ENCODE data around the gene RHOBTB1.

RHOBTB1 gene

DNA sequence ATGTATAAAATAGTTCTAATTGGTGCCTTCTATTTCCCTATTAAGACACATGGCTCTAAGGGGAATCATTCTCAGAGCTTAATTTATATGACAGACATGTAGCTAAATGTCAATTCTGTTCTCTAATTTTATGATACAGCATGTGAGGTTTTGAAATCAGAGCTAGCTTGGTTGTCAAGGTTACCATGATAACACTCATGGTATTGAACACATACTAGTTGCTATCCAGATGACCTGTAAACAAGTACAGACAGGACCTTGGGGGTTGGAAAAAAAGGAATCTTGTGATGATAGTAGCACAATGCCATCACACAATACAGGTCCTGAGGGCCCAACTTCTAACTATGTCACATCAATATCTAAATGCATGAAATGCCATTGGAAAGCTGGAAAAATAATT is 49.2 kb downstream of the RHOBTB1 start:
- no peak overlapping the region for H3K4me3 ChIP-seq (replicated peaks in 1 of 2; ENCODE audit: low read depth in 2 of 2, low read length in 2 of 2)
- peak; percentile 32 to 57 for DNase-seq (ENCODE audit: low read depth in 2 of 2)
- TF ChIP-seq, protein P1, sequence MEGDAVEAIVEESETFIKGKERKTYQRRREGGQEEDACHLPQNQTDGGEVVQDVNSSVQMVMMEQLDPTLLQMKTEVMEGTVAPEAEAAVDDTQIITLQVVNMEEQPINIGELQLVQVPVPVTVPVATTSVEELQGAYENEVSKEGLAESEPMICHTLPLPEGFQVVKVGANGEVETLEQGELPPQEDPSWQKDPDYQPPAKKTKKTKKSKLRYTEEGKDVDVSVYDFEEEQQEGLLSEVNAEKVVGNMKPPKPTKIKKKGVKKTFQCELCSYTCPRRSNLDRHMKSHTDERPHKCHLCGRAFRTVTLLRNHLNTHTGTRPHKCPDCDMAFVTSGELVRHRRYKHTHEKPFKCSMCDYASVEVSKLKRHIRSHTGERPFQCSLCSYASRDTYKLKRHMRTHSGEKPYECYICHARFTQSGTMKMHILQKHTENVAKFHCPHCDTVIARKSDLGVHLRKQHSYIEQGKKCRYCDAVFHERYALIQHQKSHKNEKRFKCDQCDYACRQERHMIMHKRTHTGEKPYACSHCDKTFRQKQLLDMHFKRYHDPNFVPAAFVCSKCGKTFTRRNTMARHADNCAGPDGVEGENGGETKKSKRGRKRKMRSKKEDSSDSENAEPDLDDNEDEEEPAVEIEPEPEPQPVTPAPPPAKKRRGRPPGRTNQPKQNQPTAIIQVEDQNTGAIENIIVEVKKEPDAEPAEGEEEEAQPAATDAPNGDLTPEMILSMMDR (IDR thresholded peaks at IDR 0.05; ENCODE audit: low read depth, low read length): no peak

DNA sequence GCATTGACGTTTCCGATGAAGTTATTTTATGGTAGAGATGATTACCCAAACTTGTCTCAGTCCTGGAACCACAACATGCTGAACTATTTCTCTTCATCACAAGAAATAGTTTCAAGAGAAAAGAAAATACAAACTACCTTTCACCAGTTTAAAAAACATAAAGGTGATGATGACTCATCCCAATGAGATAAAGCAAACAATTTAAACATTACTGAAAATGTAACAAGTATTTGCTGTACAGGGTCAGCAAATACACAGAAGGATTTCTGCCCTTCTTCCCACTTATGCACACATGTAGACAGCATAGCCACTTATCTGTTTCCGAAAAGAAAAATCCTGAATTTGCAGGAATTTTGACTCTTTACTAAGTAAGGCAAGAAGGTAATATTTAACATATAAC is 50.8 kb downstream of the RHOBTB1 start:
- no peak overlapping the region for H3K4me3 ChIP-seq (replicated peaks in 1 of 2; ENCODE audit: low read depth in 2 of 2, low read length in 2 of 2)
- TF ChIP-seq, protein P1 (IDR thresholded peaks at IDR 0.05; ENCODE audit: low read depth, low read length): no peak
- DNase-seq (ENCODE audit: low read depth in 2 of 2): no peak

DNA sequence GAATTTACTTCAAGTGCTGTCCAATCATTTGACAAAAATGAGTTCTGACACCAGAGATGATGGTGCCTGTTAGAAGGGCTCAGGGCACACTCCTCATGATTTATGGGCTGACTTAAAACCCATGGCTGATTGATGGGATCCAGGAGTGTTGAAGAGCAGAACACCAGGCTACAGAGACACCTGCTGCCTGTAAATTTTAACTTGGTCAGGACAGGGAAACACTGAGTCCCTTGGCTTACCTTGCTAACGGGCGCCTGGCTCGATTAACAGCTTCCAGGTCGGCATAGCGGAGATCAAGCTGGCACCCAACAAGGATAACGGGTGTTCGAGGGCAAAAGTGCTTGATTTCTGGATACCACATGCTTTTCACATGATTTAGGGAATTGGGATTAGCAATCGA is 51.4 kb downstream of the RHOBTB1 start:
- no peak overlapping the region for H3K4me3 ChIP-seq (replicated peaks in 1 of 2; ENCODE audit: low read depth in 2 of 2, low read length in 2 of 2)
- TF ChIP-seq, protein P1 (IDR thresholded peaks at IDR 0.05; ENCODE audit: low read depth, low read length): no peak
- DNase-seq (ENCODE audit: low read depth in 2 of 2): no peak

DNA sequence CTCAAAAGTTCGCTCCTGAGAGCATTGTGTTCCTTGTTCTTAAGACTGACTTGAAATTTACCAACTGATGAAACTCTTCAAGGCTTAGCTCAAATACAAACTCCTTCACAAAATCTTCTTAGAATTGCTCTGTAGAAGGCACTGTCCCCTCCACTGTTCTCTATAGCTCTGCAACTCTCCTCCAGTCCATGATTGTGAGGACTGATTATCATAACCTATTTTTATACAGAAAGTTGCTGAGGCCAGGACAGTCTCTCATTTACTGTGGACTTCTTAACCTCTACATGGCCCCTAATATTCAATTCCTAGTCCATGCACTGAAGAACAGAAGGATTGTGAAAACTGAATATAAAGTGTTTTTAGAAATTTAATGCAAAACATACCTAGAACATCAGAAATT is 53.2 kb downstream of the RHOBTB1 start:
- DNase-seq (ENCODE audit: low read depth in 2 of 2): no peak
- TF ChIP-seq, protein P1 (IDR thresholded peaks at IDR 0.05; ENCODE audit: low read depth, low read length): no peak

DNA sequence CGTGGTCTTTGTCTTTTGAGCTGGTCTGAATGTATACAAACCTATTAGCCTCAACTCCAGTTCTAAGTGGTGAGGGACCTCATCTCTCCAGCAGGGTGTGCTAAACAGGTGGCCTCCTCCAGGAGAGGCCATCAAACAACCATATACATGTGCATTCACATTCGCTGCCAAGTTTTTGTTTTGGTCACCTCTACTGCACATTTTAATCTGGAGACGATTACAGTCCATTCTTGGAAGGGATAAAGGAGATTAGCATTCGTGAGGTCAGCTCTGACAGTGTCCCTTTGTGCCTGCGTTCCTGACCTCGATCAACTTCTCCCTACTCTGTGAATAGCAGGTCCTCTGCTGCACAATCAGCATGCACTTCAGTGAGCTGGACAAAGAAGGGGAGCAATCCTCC is 60.8 kb downstream of the RHOBTB1 start:
- TF ChIP-seq, protein P1 (IDR thresholded peaks at IDR 0.05; ENCODE audit: low read depth, low read length): peak; percentile 58
- H3K4me3 ChIP-seq (replicated peaks in 1 of 2; ENCODE audit: low read depth in 2 of 2, low read length in 2 of 2): no peak overlapping the region
- DNase-seq (ENCODE audit: low read depth in 2 of 2): peak; percentile 55 to 60

More for the DNA sequence above, 53.2 kb downstream of the RHOBTB1 start:
- no peak overlapping the region for H3K4me3 ChIP-seq (replicated peaks in 1 of 2; ENCODE audit: low read depth in 2 of 2, low read length in 2 of 2)

DNA sequence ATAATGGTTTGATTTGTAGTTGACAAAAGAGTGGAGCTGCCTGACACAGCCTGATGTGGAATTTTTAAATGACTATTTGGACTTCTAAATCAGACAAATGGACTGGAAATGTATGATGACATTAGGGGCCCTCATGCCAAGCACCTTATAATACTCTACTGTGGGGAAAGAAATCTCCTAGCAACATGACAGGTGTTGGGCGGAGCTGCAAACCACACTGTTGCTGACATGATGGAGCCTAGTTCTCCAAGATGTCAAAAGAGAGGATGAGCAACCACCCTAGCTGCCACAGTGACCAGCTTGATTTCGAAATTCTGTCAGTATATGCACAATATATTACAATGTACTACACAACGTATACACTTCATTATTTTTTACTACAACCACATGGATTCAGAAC is 65.8 kb downstream of the RHOBTB1 start:
- TF ChIP-seq, protein P1 (IDR thresholded peaks at IDR 0.05; ENCODE audit: low read depth, low read length): no peak
- no peak overlapping the region for H3K4me3 ChIP-seq (replicated peaks in 1 of 2; ENCODE audit: low read depth in 2 of 2, low read length in 2 of 2)
- no peak for DNase-seq (ENCODE audit: low read depth in 2 of 2)

DNA sequence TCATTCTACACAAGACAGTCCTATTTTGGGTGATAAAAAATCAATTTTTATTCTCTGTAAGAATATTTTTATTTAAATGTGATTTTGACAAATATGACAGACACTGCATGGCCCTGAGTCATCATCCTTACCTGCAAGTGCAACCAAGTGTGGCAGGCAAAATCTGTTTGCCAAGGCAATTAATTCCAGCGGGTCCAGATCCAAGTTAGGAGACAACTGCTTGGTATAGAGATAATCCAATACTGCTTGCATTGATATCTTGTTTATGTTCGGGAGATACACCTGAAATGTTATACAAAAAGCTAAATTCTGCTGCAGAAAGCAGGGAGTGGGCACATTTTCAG is 66.2 kb downstream of the RHOBTB1 start:
- no peak overlapping the region for H3K4me3 ChIP-seq (replicated peaks in 1 of 2; ENCODE audit: low read depth in 2 of 2, low read length in 2 of 2)
- no peak for DNase-seq (ENCODE audit: low read depth in 2 of 2)
- TF ChIP-seq, protein P1 (IDR thresholded peaks at IDR 0.05; ENCODE audit: low read depth, low read length): no peak
